Measurements from ENCODE around the gene QRICH1.

Gene QRICH1

GRCh38 chr3:48989796-48990635, 103.9 kb downstream of the QRICH1 start, which contains the start of gene P4HTM:
Gene P4HTM, plus strand, starts transcription at chr3:48990241. Its CDS starts 16 bp downstream, at chr3:48990257.
- H3K4me3 ChIP-seq (replicated peaks; ENCODE audit: low read depth, low read length): peak within 1 kb of the TSS; percentile 69
- peak; percentile 51 for TF ChIP-seq CTCF (IDR thresholded peaks at IDR 0.05; ENCODE audit: low read length, missing control alignments)
- peak; percentile 95 for DNase-seq (ENCODE audit: low read depth)

GRCh38 chr3:48989126-48989795, 104.6 kb downstream of the QRICH1 start:
- no peak for DNase-seq (ENCODE audit: low read depth)
- no peak for TF ChIP-seq CTCF (IDR thresholded peaks at IDR 0.05; ENCODE audit: low read length, missing control alignments)
- peak overlapping the region; percentile 69 for H3K4me3 ChIP-seq (replicated peaks; ENCODE audit: low read depth, low read length)

- no peak for DNase-seq (ENCODE audit: low read depth)
- no peak for TF ChIP-seq CTCF (IDR thresholded peaks at IDR 0.05; ENCODE audit: low read length, missing control alignments)
- H3K4me3 ChIP-seq (replicated peaks; ENCODE audit: low read depth, low read length): no peak overlapping the region
Measured at GRCh38 chr3:48985831-48986376, 108.0 kb downstream of the QRICH1 start.

- TF ChIP-seq CTCF (IDR thresholded peaks at IDR 0.05; ENCODE audit: low read length, missing control alignments): no peak
Measured at GRCh38 chr3:48984663-48985062, 109.2 kb downstream of the QRICH1 start.

GRCh38 chr3:48983096-48983495, 110.8 kb downstream of the QRICH1 start:
- no peak overlapping the region for H3K4me3 ChIP-seq (replicated peaks; ENCODE audit: low read depth, low read length)
- no peak for DNase-seq (ENCODE audit: low read depth)
- no peak for TF ChIP-seq CTCF (IDR thresholded peaks at IDR 0.05; ENCODE audit: low read length, missing control alignments)

More at GRCh38 chr3:48984663-48985062, 109.2 kb downstream of the QRICH1 start:
- no peak overlapping the region for H3K4me3 ChIP-seq (replicated peaks; ENCODE audit: low read depth, low read length)
- DNase-seq (ENCODE audit: low read depth): no peak

- TF ChIP-seq CTCF (IDR thresholded peaks at IDR 0.05; ENCODE audit: low read length, missing control alignments): no peak
- no peak for DNase-seq (ENCODE audit: low read depth)
- H3K4me3 ChIP-seq (replicated peaks; ENCODE audit: low read depth, low read length): no peak overlapping the region
Measured at GRCh38 chr3:48982686-48983085, 111.2 kb downstream of the QRICH1 start.
